Endothelial cell of umbilical vein (primary cell): ENCODE data around the gene MTF2.

ENCODE experiments used
- EZH2 ChIP-seq: IDR thresholded peaks from 2 replicates; pipeline ENCODE4 v1.6.1; 2012; ENCODE audit warnings: borderline replicate concordance, low read depth, mild to moderate bottlenecking, moderate library complexity, low read length, inconsistent platforms; ENCODE audit not compliant: severe bottlenecking
- GATA2 ChIP-seq: IDR thresholded peaks from 2 replicates; pipeline ENCODE4 v1.7.0; 2011; ENCODE audit warnings: low read depth, mild to moderate bottlenecking, moderate library complexity, mixed read lengths, low read length; ENCODE audit not compliant: insufficient read length, insufficient read depth
- MYC ChIP-seq: IDR thresholded peaks from one replicate; pipeline ENCODE4 v1.6.1; 2011; ENCODE audit warnings: mild to moderate bottlenecking, low read depth, low read length
- POLR2A ChIP-seq: IDR thresholded peaks from 2 replicates; pipeline ENCODE4 v1.6.1; 2012; ENCODE audit warnings: low read depth, mild to moderate bottlenecking, control low read depth, low read length
- POLR2AphosphoS5 ChIP-seq: IDR thresholded peaks from 2 replicates; pipeline ENCODE4 v1.6.1; 2012; ENCODE audit warnings: low read depth, mild to moderate bottlenecking, control low read depth, low read length, moderate library complexity; ENCODE audit not compliant: insufficient read depth
- TF ChIP-seq, protein P1 (sequence below), 2 donors: IDR thresholded peaks; 1 replicate in 1 of 2; 2 replicates in 1 of 2; pipeline ENCODE4 v1.5.1; 2011; ENCODE audit warnings: low read length in 2 of 2, mild to moderate bottlenecking in 2 of 2, moderate library complexity in 2 of 2, control low read depth in 1 of 2, inconsistent platforms in 1 of 2, low read depth in 1 of 2; ENCODE audit not compliant: insufficient read depth in 1 of 2; ENCODE audit errors: extremely low read depth in 1 of 2
- TF ChIP-seq, protein P2 (sequence below): IDR thresholded peaks from 2 replicates; pipeline ENCODE4 v1.6.1; 2011; ENCODE audit not compliant: insufficient read depth, insufficient read length

GRCh38 chr1:93154898-93155297 is 75.8 kb downstream of the MTF2 start:
- TF ChIP-seq POLR2A = no peak
- TF ChIP-seq, protein P1, sequence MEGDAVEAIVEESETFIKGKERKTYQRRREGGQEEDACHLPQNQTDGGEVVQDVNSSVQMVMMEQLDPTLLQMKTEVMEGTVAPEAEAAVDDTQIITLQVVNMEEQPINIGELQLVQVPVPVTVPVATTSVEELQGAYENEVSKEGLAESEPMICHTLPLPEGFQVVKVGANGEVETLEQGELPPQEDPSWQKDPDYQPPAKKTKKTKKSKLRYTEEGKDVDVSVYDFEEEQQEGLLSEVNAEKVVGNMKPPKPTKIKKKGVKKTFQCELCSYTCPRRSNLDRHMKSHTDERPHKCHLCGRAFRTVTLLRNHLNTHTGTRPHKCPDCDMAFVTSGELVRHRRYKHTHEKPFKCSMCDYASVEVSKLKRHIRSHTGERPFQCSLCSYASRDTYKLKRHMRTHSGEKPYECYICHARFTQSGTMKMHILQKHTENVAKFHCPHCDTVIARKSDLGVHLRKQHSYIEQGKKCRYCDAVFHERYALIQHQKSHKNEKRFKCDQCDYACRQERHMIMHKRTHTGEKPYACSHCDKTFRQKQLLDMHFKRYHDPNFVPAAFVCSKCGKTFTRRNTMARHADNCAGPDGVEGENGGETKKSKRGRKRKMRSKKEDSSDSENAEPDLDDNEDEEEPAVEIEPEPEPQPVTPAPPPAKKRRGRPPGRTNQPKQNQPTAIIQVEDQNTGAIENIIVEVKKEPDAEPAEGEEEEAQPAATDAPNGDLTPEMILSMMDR (IDR thresholded peaks at IDR 0.05; ENCODE audit: extremely low read depth in 1 of 2, insufficient read depth in 1 of 2, low read depth in 1 of 2, low read length in 2 of 2) = no peak
- no peak for TF ChIP-seq EZH2
- no peak for TF ChIP-seq POLR2AphosphoS5
- TF ChIP-seq, protein P2, sequence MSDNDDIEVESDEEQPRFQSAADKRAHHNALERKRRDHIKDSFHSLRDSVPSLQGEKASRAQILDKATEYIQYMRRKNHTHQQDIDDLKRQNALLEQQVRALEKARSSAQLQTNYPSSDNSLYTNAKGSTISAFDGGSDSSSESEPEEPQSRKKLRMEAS = no peak
- TF ChIP-seq MYC = no peak
- no peak for TF ChIP-seq GATA2
